ENCODE measurements around the gene BBS1. TPM values are rescaled to one million over a fixed set of nuclear protein-coding genes. Genes with fewer than 3 reads are reported as not detected.

The BBS1 gene
- total and polyA plus RNA-seq, 5 experiments from 2014 or later, result 9.4 to 32.8 (median 11.9) TPM

- no peak overlapping the region for H3K27ac Mint-ChIP-seq
- POLR2A ChIA-PET, result interaction anchor here (0.6 kb wide), 2 partner anchors 16 to 102 kb away, joined by 3 to 5 read pairs; no protein-coding TSS in a partner anchor
- H3K9me3 Mint-ChIP-seq, result no peaks in the 10 kb centered on the region
- H3K4me3 Mint-ChIP-seq, result peak overlapping the region in 1 of 10 donors; percentile 28
- H3K27me3 Mint-ChIP-seq, result peaks cover 0 to 14% (median 7%) of the 10 kb centered on the region in 5 donors
- peaks cover 0 to 2% (median 2%) of the 10 kb centered on the region in 3 donors for H3K36me3 Mint-ChIP-seq
- ATAC-seq (no peak), DNase-seq (no peak)
- H3K4me1 Mint-ChIP-seq, result peaks cover 0 to 10% (median 2%) of the 10 kb centered on the region in 4 donors
Measured at GRCh38 chr11:66561178-66561974, 50.9 kb downstream of the BBS1 start.

- no peaks in the 10 kb centered on the region for H3K9me3 Mint-ChIP-seq
- ATAC-seq, result no peak
- no peak overlapping the region for H3K4me3 Mint-ChIP-seq
- H3K27ac Mint-ChIP-seq, result no peak overlapping the region
- peaks cover 0 to 2% (median 2%) of the 10 kb centered on the region in 3 donors for H3K36me3 Mint-ChIP-seq
- POLR2A ChIA-PET, result interaction anchor here (0.6 kb wide), 1 partner anchor 16 kb away, joined by 3 read pairs; no protein-coding TSS in a partner anchor
- no peak for DNase-seq
- H3K4me1 Mint-ChIP-seq, result peaks cover 0 to 10% (median 3%) of the 10 kb centered on the region in 4 donors
- peaks cover 0 to 14% (median 6%) of the 10 kb centered on the region in 5 donors for H3K27me3 Mint-ChIP-seq
Measured at GRCh38 chr11:66561975-66562248, 51.5 kb downstream of the BBS1 start.

- Mint-ChIP-seq H3K27me3 (peaks cover 0 to 13% (median 5%) of the 10 kb centered on the region in 5 donors), H3K4me3 (no peak overlapping the region), H3K36me3 (peaks cover 0 to 2% (median under 1%) of the 10 kb centered on the region in 3 donors), H3K4me1 (peaks cover 0 to 12% (median 6%) of the 10 kb centered on the region in 4 donors), H3K9me3 (no peaks in the 10 kb centered on the region), H3K27ac (no peak overlapping the region)
- POLR2A ChIA-PET, result interaction anchor here (2.7 kb wide), 1 partner anchor 16 kb away, joined by 10 read pairs; the partner anchor contains the start of genes ACTN3 and ZDHHC24
- DNase-seq (no peak), ATAC-seq (no peak)
Measured at GRCh38 chr11:66562275-66562674, 51.8 kb downstream of the BBS1 start.

GRCh38 chr11:66562907-66563583 lies 52.6 kb downstream of the BBS1 start:
- Mint-ChIP-seq H3K9me3 (no peaks in the 10 kb centered on the region), H3K4me1 (peaks cover 0 to 19% (median 7%) of the 10 kb centered on the region in 4 donors), H3K36me3 (peaks cover 0 to 2% (median 0%) of the 10 kb centered on the region in 3 donors), H3K4me3 (no peak overlapping the region), H3K27me3 (peaks cover 0 to 9% (median 1%) of the 10 kb centered on the region in 5 donors), H3K27ac (no peak overlapping the region)
- DNase-seq (no peak), ATAC-seq (no peak)
- POLR2A ChIA-PET, result interaction anchor here (2.7 kb wide), 1 partner anchor 17 kb away, joined by 10 read pairs; the partner anchor contains the start of genes ACTN3 and ZDHHC24

GRCh38 chr11:66563832-66564231 lies 53.4 kb downstream of the BBS1 start:
- POLR2A ChIA-PET, result interaction anchor here (2.7 kb wide), 1 partner anchor 17 kb away, joined by 10 read pairs; the partner anchor contains the start of genes ACTN3 and ZDHHC24
- peaks cover 0 to 20% (median 10%) of the 10 kb centered on the region in 4 donors for H3K4me1 Mint-ChIP-seq

GRCh38 chr11:66564538-66564937 lies 54.1 kb downstream of the BBS1 start:
- H3K36me3 Mint-ChIP-seq, result peaks cover 0 to 2% (median 0%) of the 10 kb centered on the region in 3 donors
- DNase-seq (no peak), ATAC-seq (no peak)
- POLR2A ChIA-PET, result interaction anchor here (2.7 kb wide), 1 partner anchor 18 kb away, joined by 10 read pairs; the partner anchor contains the start of genes ACTN3 and ZDHHC24
- H3K4me3 Mint-ChIP-seq, result no peak overlapping the region
- H3K9me3 Mint-ChIP-seq, result no peaks in the 10 kb centered on the region
- no peaks in the 10 kb centered on the region for H3K27me3 Mint-ChIP-seq
- peaks cover 0 to 18% (median 10%) of the 10 kb centered on the region in 4 donors for H3K4me1 Mint-ChIP-seq
- peak overlapping the region in 2 of 10 donors; percentile 32 to 84 for H3K27ac Mint-ChIP-seq

More at GRCh38 chr11:66563832-66564231, 53.4 kb downstream of the BBS1 start:
- H3K36me3 Mint-ChIP-seq, result peaks cover 0 to 2% (median 0%) of the 10 kb centered on the region in 3 donors
- no peak for ATAC-seq
- DNase-seq, result no peak
- H3K27me3 Mint-ChIP-seq, result peaks cover 0 to 2% (median 0%) of the 10 kb centered on the region in 5 donors
- H3K27ac Mint-ChIP-seq, result peak overlapping the region in 1 of 10 donors; percentile 29
- H3K9me3 Mint-ChIP-seq, result no peaks in the 10 kb centered on the region
- no peak overlapping the region for H3K4me3 Mint-ChIP-seq

GRCh38 chr11:66564984-66565383 lies 54.5 kb downstream of the BBS1 start:
- Mint-ChIP-seq H3K36me3 (peaks cover 0 to 2% (median 0%) of the 10 kb centered on the region in 3 donors), H3K4me3 (no peak overlapping the region), H3K4me1 (peaks cover 0 to 18% (median 10%) of the 10 kb centered on the region in 4 donors), H3K27me3 (no peaks in the 10 kb centered on the region), H3K27ac (peak overlapping the region in 1 of 10 donors; percentile 32), H3K9me3 (no peaks in the 10 kb centered on the region)
- POLR2A ChIA-PET, result interaction anchor here (2.7 kb wide), 1 partner anchor 19 kb away, joined by 10 read pairs; the partner anchor contains the start of genes ACTN3 and ZDHHC24
- ATAC-seq (no peak), DNase-seq (no peak)

GRCh38 chr11:66566221-66566620 lies 55.8 kb downstream of the BBS1 start:
- ATAC-seq, result no peak
- H3K27ac Mint-ChIP-seq, result peak overlapping the region in 2 of 10 donors; percentile 41 to 68
- POLR2A ChIA-PET, result no interaction called here

GRCh38 chr11:66567787-66568123 lies 57.3 kb downstream of the BBS1 start:
- POLR2A ChIA-PET, result interaction anchor here (0.6 to 2.6 kb wide), 10 partner anchors 8 to 668 kb away, joined by 3 to 26 read pairs (median 6); partner anchors contain the start of genes ACTN3, DPP3, RBM14 and RBM4

More at GRCh38 chr11:66566221-66566620, 55.8 kb downstream of the BBS1 start:
- H3K4me3 Mint-ChIP-seq, result peak overlapping the region in 7 of 10 donors; percentile 22 to 73 (median 48)
- peaks cover 0 to 2% (median 0%) of the 10 kb centered on the region in 5 donors for H3K27me3 Mint-ChIP-seq
- peaks cover 0 to 2% (median 0%) of the 10 kb centered on the region in 3 donors for H3K36me3 Mint-ChIP-seq
- H3K9me3 Mint-ChIP-seq, result no peaks in the 10 kb centered on the region
- DNase-seq, result no peak
- peaks cover 0 to 18% (median 10%) of the 10 kb centered on the region in 4 donors for H3K4me1 Mint-ChIP-seq

GRCh38 chr11:66568124-66568916 lies 57.9 kb downstream of the BBS1 start, which contains the start of gene CTSF:
CTSF (minus strand) TSS chr11:66568606; CDS start chr11:66568486, 120 bp downstream.
- Mint-ChIP-seq H3K27ac (peak within 1 kb of the TSS in 9 of 10 donors; percentile 66 to 95 (median 87)), H3K4me3 (peak within 1 kb of the TSS; percentile 75 to 89 (median 86)), H3K36me3 (peaks cover 0 to 2% (median 0%) of the 10 kb centered on the region in 3 donors), H3K27me3 (peaks cover 0 to 2% (median 0%) of the 10 kb centered on the region in 5 donors), H3K4me1 (peaks cover 0 to 18% (median 10%) of the 10 kb centered on the region in 4 donors), H3K9me3 (no peaks in the 10 kb centered on the region)
- ATAC-seq, result peak; percentile 94 to 99
- POLR2A ChIA-PET, result interaction anchor here (0.5 to 2.6 kb wide), 17 partner anchors 9 to 667 kb away, joined by 3 to 26 read pairs (median 4); partner anchors contain the start of genes ACTN3, DPP3, MRPL11 and RBM14
- DNase-seq, result peak; percentile 50 to 89 (median 68)

More at GRCh38 chr11:66567787-66568123, 57.3 kb downstream of the BBS1 start:
- peak in 1 of 2 donors; percentile 7 for ATAC-seq
- Mint-ChIP-seq H3K4me3 (peak overlapping the region; percentile 56 to 87 (median 78)), H3K36me3 (peaks cover 0 to 2% (median 0%) of the 10 kb centered on the region in 3 donors), H3K27ac (peak overlapping the region in 2 of 10 donors; percentile 41 to 50), H3K4me1 (peaks cover 0 to 18% (median 10%) of the 10 kb centered on the region in 4 donors), H3K27me3 (peaks cover 0 to 2% (median 0%) of the 10 kb centered on the region in 5 donors), H3K9me3 (no peaks in the 10 kb centered on the region)
- no peak for DNase-seq

GRCh38 chr11:66569076-66569475 lies 58.6 kb downstream of the BBS1 start:
- Mint-ChIP-seq H3K36me3 (peaks cover 0 to 2% (median 0%) of the 10 kb centered on the region in 3 donors), H3K4me3 (peak overlapping the region in 8 of 10 donors; percentile 75 to 89 (median 86)), H3K27me3 (peaks cover 0 to 4% (median 0%) of the 10 kb centered on the region in 5 donors), H3K9me3 (no peaks in the 10 kb centered on the region), H3K4me1 (peaks cover 0 to 18% (median 10%) of the 10 kb centered on the region in 4 donors), H3K27ac (peak overlapping the region in 2 of 10 donors; percentile 91 to 95)
- no peak for DNase-seq
- no peak for ATAC-seq
- POLR2A ChIA-PET, result interaction anchor here (0.6 to 2.6 kb wide), 13 partner anchors 9 to 273 kb away, joined by 3 to 26 read pairs (median 4); partner anchors contain the start of genes ACTN3, DPP3, MRPL11 and RBM14

All from naive thymus-derived CD8-positive, alpha-beta T cell (primary cell).